ENCODE data around the gene ADAMTS2.

- TF ChIP-seq CTCF (IDR thresholded peaks at IDR 0.05; ENCODE audit: insufficient read depth, low read depth, low read length): no peak
- TF ChIP-seq EZH2 (IDR thresholded peaks at IDR 0.05; ENCODE audit: insufficient read depth, low read length): no peak
Measured at GRCh38 chr5:179131886-179132585, 213.2 kb downstream of the ADAMTS2 start.

Measured in astrocyte (in vitro differentiated cells and primary cell).